M059J (cell line): ENCODE measurements around the gene PPA1. TPM values are rescaled to one million over a fixed set of nuclear protein-coding genes. Genes with fewer than 3 reads are reported as not detected.
"Not testable (repeated sequence)": the region's sequence is repeated elsewhere in the genome, so short reads cannot be mapped to it uniquely, and the experiment has no call there.

Experiments
- DNase-seq: peaks from one replicate; pipeline ENCODE4 v3.0.0-alpha.2; 2012; ENCODE audit warnings: low read depth
- total RNA-seq: library from RNA; depleted of rRNA; stranded (reverse); fragments of >200 nt; shearing (Covaris generic); gene quantifications from 2 replicates; pipeline ENCODE4 v1.2.3, GENCODE V29; 2014; rRNA removed

The PPA1 gene
- total RNA-seq, 1 experiment from 2014 or later, result 186 TPM

DNA sequence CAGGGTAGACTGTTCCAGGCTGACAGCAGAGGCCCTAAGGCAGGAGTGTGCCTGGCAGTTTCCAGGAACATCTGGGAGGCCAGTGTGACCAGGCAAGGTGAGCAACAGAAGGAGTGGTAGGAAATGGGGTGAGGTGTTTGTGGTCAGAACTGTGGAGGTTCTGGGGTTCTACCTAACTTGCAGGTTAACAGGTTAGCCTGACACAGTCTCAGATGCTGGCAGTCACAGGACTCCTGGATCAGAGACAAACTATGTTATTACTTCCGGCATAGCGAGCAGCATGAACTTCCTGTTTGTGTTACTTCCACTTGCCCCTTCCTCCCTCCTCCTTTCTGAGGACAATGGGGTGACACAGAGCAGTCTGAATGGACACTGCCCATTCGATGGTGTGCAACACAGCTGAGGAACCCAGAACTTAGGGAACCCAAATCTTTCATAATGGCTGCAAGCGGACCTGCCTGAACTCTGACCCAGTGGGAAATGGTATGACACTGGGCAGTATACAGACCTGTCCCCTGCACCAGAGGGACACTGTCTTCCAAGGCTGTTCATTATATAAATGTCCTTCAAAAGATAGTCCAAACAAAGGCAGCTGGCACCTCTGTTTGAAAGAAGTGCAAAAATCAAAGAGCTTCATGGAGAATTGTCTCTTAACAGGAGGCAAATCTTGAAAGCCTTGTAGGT lies 59.0 kb downstream of the PPA1 start:
- peak; percentile 54 for DNase-seq

DNA sequence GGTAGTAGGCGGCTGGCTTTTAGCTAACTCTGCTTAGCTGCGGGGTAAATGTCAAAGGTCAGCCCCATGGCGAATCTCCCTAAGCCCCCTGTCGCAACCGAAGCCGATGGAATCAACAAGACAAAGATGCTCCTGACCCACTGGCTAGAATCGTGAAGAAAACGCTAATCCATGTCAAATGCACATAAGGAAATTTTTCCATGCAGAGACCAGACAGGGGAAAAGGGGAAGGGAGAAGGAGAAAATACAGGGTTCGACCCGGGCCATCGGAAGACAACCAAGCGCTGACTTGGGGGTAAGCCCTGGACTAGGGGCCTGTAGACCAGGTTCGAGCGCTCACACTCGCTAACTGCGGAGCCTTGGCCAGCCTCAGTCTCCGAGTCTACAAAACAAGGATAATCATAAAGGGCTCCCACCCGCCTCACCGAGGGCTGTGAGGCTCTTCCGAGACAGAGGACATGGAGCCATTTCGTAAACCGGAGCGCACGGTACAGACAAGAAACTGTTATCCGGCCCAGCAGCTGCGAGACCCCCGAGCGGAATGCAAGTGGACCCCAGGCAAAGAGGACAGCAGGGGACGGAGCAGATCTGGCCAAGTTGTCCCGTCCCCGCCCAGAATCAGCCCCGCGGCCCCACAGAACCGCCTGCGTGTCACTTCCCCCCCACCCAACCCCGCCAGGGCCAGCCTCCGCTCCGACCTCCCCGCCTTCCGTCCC lies 63.4 kb downstream of the PPA1 start:
- no peak for DNase-seq

DNA sequence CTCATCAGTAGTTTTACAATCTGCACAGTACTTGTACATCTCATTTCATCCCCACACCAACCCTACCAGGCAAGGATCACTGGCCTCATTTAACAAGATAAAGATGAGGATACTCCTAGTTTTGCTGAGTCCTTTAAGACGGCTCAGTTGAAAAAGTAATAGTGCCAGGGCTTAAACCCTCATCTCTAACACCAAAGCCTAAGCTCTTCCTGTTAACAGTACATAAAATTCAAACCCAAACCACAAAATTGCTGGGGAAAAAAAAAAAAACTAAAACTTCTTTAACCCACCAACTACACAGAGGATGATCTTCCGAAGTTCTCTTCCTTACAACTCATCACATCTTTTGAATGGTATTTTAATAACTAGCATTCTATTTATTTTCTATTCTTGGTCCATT lies 64.2 kb downstream of the PPA1 start:
- no peak for DNase-seq

GRCh38 chr10:70167246-70167645 lies 66.0 kb downstream of the PPA1 start:
- no peak for DNase-seq

DNA sequence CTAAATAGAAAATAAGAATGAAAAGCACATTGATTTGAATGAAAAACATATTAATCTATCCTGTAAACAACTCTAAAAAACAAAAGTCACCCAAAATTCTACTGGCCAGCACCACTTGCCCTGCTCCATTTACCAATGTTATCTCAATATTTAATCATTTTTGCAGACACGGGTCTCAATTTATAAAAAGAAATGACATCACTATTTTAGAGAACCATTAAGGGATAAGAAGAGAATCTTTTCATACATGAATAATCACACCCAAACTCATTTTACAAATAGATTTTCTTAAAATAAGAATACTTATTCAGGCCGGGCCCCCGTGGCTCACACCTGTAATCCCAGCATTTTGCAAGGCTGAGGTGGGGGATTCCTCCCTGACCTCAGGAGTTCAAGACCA lies 66.8 kb downstream of the PPA1 start:
- no peak for DNase-seq

DNA sequence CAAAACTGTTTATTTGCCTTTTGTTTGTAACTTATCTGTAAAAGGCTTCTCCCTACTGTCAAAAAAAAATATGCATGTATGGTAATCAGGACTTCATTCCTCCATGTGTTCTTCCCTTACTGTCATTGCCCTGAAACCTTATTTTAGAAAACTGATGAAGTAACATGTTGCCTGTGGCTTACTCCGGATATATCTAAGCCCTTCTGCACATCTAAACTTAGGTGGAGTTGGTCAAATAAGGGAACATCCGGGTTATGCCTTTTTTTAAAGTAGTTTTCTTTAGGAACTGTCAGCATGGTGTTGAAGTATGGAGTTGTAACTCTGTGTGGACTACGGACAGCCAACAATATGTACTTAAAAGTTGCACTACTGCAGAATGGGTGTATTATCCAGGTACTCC lies 69.1 kb downstream of the PPA1 start:
- DNase-seq, result no peak

- DNase-seq, result no peak
Measured at GRCh38 chr10:70163448-70163847, 69.8 kb downstream of the PPA1 start.

- peak; percentile 11 for DNase-seq
Measured at GRCh38 chr10:70162892-70163201, 70.4 kb downstream of the PPA1 start.

DNA sequence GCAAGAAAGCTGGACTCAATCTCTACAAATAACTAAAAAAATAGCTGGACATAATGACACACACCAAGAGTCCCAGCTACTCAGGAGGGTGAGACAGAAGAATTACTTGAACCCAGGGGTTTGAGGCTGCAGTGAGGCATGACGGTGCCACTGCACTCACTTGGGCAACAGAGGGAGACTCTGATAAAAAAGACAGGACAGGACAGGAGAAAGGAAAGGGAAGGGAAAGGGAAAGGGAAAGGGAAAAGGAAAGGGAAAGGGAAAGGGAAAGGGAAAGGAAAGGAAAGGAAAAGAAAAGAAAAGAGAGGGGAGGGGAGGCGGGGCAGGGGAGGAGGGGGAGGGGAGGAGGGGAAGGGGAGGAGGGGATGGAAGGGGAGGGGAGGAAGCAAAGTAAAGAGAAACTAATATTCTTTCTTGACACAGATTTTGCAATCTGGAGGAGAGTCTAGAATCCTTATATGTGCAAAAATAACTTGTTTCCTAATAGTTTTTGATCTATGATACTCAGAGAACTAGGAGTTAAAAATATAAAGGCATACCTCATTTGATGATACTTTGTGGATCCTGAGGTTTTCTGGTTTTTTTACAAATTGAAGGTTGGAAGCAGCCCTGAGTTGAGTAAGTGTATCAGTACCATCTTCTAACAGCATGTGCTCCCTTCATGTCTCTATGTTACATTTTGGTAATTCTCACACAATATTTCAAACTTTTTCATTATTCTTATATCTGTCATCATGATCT lies 70.9 kb downstream of the PPA1 start:
- DNase-seq, result no peak

DNA sequence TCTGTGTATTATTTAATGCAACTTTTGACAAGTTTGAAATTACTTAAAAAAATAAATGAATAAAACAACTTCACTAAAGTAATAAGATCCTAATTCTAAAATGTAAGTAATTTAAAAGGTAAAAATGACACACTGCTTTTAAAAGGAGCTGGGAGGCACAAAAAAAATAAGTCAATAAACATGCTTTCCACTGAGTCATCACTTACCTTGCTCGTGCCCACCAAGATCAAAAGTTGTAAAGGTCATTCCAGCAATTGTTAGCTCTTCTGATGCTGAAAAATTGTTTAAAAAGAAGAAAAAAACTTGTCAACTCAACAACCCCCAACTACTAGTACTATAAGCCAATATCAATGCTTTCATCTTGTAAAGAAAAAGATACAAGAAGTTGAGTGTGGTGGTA lies 72.4 kb downstream of the PPA1 start:
- no peak for DNase-seq

GRCh38 chr10:70159366-70159765 lies 73.9 kb downstream of the PPA1 start:
- DNase-seq, result not testable (repeated sequence)

DNA sequence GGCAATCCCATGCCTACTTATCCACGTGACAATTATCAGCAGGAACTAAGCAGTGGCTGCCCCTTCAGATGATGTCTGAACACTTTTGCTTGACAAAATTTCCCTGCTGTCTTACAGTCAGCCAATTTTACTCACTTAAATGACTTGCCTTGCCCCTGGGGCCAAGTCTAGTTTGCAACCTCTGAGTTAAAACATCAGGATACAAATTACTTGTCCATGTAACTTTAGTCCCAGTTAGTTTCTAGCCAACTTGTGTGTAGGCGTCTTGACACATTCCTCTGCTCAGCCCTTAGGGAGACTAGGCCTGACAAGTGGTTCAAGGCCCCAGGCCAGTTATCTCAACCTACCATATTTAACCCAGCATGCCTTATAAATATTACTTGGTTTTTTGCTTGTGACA lies 75.1 kb downstream of the PPA1 start:
- no peak for DNase-seq

GRCh38 chr10:70155255-70155838 lies 77.9 kb downstream of the PPA1 start:
- DNase-seq, result no peak

Other genes starting within 250 kb of the PPA1 start
- gene MACROH2A2, start 180.6 kb downstream of the PPA1 start, total RNA-seq, result 2.1 TPM in 2 replicates
- gene AIFM2, start 100.6 kb downstream of the PPA1 start, total RNA-seq, result 3.2 and 8.0 TPM in 2 replicates
- 5.5 and 12.2 TPM in 2 replicates for gene TYSND1, start 86.7 kb downstream of the PPA1 start, total RNA-seq
- gene SAR1A, start 62.9 kb downstream of the PPA1 start, total RNA-seq, result 130 and 183 TPM in 2 replicates
- gene NPFFR1, start 50.6 kb upstream of the PPA1 start, total RNA-seq, result not detected in 2 replicates
- 17.8 and 21.4 TPM in 2 replicates for gene LRRC20, start 149.2 kb upstream of the PPA1 start, total RNA-seq
- gene EIF4EBP2, start 170.7 kb upstream of the PPA1 start, total RNA-seq, result 33.9 and 46.0 TPM in 2 replicates
- not detected in 2 replicates for gene NODAL, start 208.3 kb upstream of the PPA1 start, total RNA-seq
- 0.20 TPM in 1 of 2 replicates, not detected in the other for gene PALD1, start 245.3 kb upstream of the PPA1 start, total RNA-seq